Activated CD8-positive, alpha-beta memory T cell treated with anti-CD3 and anti-CD28 coated beads, Interleukin-2, amount 10 ng/mL, durations not matched to agents 7 days and 5 days (primary cell): ENCODE results near the gene NFATC1. TPM values are rescaled to one million over a fixed set of nuclear protein-coding genes. Genes with fewer than 3 reads are reported as not detected.

ENCODE experiments used
- ATAC-seq: fragments of 150-1000 bp; cut with Tn5 transposase; one replicate; pipeline ENCODE4 v1.10.0; 2021; ENCODE audit warnings: moderate library complexity
- CTCF ChIA-PET: fragments of 350-600 bp; sonication (Branson Sonifier 250); formaldehyde crosslinking; loops from one replicate; lab custom pipeline; 2021; ENCODE audit warnings: antibody characterized with exemption; lab: Charles Lee
- DNase-seq: peaks from one replicate; pipeline ENCODE4 v3.0.0-alpha.2; 2020
- H3K27ac Mint-ChIP-seq: one replicate; pipeline ENCODE4 v1.8.0; 2021; ENCODE audit warnings: mild to moderate bottlenecking, mixed read lengths
- H3K27me3 Mint-ChIP-seq: one replicate; pipeline ENCODE4 v1.8.0; 2021; ENCODE audit warnings: mixed read lengths
- H3K36me3 Mint-ChIP-seq: one replicate; pipeline ENCODE4 v1.8.0; 2021; ENCODE audit warnings: mild to moderate bottlenecking, mixed read lengths
- H3K4me1 Mint-ChIP-seq: one replicate; pipeline ENCODE4 v1.8.0; 2021; ENCODE audit warnings: mixed read lengths
- H3K4me3 Mint-ChIP-seq: one replicate; pipeline ENCODE4 v1.8.0; 2021; ENCODE audit warnings: mild to moderate bottlenecking, moderate library complexity, mixed read lengths
- H3K9me3 Mint-ChIP-seq: one replicate; pipeline ENCODE4 v1.8.0; 2022; ENCODE audit warnings: low read depth, mixed read lengths
- total RNA-seq, 2 experiments: library from RNA; stranded (reverse); gene quantifications; one replicate each; pipeline ENCODE4 v1.2.3, GENCODE V29; 2021

Gene NFATC1
- total RNA-seq, 2 experiments from 2014 or later = 25.7 to 27.8 TPM

GRCh38 chr18:79397830-79398761, 2.4 kb downstream of the NFATC1 start:
- Mint-ChIP-seq H3K27me3 (peaks cover 16% of the 10 kb centered on the region), H3K9me3 (no peaks in the 10 kb centered on the region), H3K27ac (no peak overlapping the region), H3K36me3 (no peaks in the 10 kb centered on the region), H3K4me1 (peaks cover 25% of the 10 kb centered on the region), H3K4me3 (no peak overlapping the region)
- ATAC-seq (no peak), DNase-seq (no peak)
- CTCF ChIA-PET = interaction anchor here (1.0 to 2.1 kb wide), 7 partner anchors 16 to 246 kb away, joined by 3 to 9 read pairs (median 5); no protein-coding TSS in a partner anchor

GRCh38 chr18:79399275-79400081, 3.7 kb downstream of the NFATC1 start:
- Mint-ChIP-seq H3K4me1 (peaks cover 33% of the 10 kb centered on the region), H3K4me3 (peak overlapping the region; percentile 69), H3K27ac (peak overlapping the region; percentile 61), H3K27me3 (peaks cover 12% of the 10 kb centered on the region), H3K36me3 (no peaks in the 10 kb centered on the region), H3K9me3 (no peaks in the 10 kb centered on the region)
- CTCF ChIA-PET = interaction anchor here (1.4 to 2.1 kb wide), 3 partner anchors 20 to 131 kb away, joined by 5 to 9 read pairs (median 7); no protein-coding TSS in a partner anchor
- ATAC-seq (peak; percentile 24), DNase-seq (no peak)

GRCh38 chr18:79400091-79400590, 4.4 kb downstream of the NFATC1 start:
- peak; percentile 67 for DNase-seq

GRCh38 chr18:79400591-79401381, 5.1 kb downstream of the NFATC1 start:
- Mint-ChIP-seq H3K27me3 (peaks cover 7% of the 10 kb centered on the region), H3K4me1 (peaks cover 42% of the 10 kb centered on the region), H3K27ac (peak overlapping the region; percentile 84), H3K4me3 (peak overlapping the region; percentile 74), H3K36me3 (peaks cover under 1% of the 10 kb centered on the region), H3K9me3 (no peaks in the 10 kb centered on the region)
- ATAC-seq = peak; percentile 10
- CTCF ChIA-PET = no interaction called here
- no peak for DNase-seq

More at GRCh38 chr18:79400091-79400590, 4.4 kb downstream of the NFATC1 start:
- Mint-ChIP-seq H3K4me3 (peak overlapping the region; percentile 74), H3K27me3 (peaks cover 7% of the 10 kb centered on the region), H3K36me3 (no peaks in the 10 kb centered on the region), H3K4me1 (peaks cover 36% of the 10 kb centered on the region), H3K27ac (no peak overlapping the region), H3K9me3 (no peaks in the 10 kb centered on the region)
- ATAC-seq = peak; percentile 54
- CTCF ChIA-PET = no interaction called here

- Mint-ChIP-seq H3K36me3 (peaks cover 7% of the 10 kb centered on the region), H3K27me3 (peaks cover 7% of the 10 kb centered on the region), H3K4me3 (peak overlapping the region; percentile 74), H3K4me1 (peaks cover 50% of the 10 kb centered on the region), H3K27ac (peak overlapping the region; percentile 84), H3K9me3 (no peaks in the 10 kb centered on the region)
- no peak for ATAC-seq
- CTCF ChIA-PET = interaction anchor here (1.0 kb wide), 1 partner anchor 123 kb away, joined by 3 read pairs; no protein-coding TSS in a partner anchor
- DNase-seq = no peak
These were observed 5.9 kb downstream of the NFATC1 start for GRCh38 chr18:79401494-79402208.

- Mint-ChIP-seq H3K4me3 (peak overlapping the region; percentile 9), H3K36me3 (peaks cover 9% of the 10 kb centered on the region), H3K27me3 (peaks cover 7% of the 10 kb centered on the region), H3K27ac (no peak overlapping the region), H3K4me1 (peaks cover 49% of the 10 kb centered on the region), H3K9me3 (no peaks in the 10 kb centered on the region)
- CTCF ChIA-PET = interaction anchor here (1.0 kb wide), 1 partner anchor 122 kb away, joined by 3 read pairs; no protein-coding TSS in a partner anchor
- ATAC-seq (no peak), DNase-seq (no peak)
These were observed 6.5 kb downstream of the NFATC1 start for GRCh38 chr18:79402209-79402576.

GRCh38 chr18:79402977-79403722, 7.4 kb downstream of the NFATC1 start:
- no peak for ATAC-seq

GRCh38 chr18:79403723-79404566, 8.2 kb downstream of the NFATC1 start:
- CTCF ChIA-PET = interaction anchor here (1.2 kb wide), 1 partner anchor 125 kb away, joined by 4 read pairs; no protein-coding TSS in a partner anchor
- no peaks in the 10 kb centered on the region for H3K9me3 Mint-ChIP-seq
- H3K27me3 Mint-ChIP-seq = no peaks in the 10 kb centered on the region
- DNase-seq (no peak), ATAC-seq (no peak)
- peaks cover 46% of the 10 kb centered on the region for H3K4me1 Mint-ChIP-seq
- peaks cover 11% of the 10 kb centered on the region for H3K36me3 Mint-ChIP-seq
- no peak overlapping the region for H3K4me3 Mint-ChIP-seq
- H3K27ac Mint-ChIP-seq = peak overlapping the region; percentile 93

More at GRCh38 chr18:79402977-79403722, 7.4 kb downstream of the NFATC1 start:
- Mint-ChIP-seq H3K27ac (peak overlapping the region; percentile 68), H3K27me3 (no peaks in the 10 kb centered on the region), H3K9me3 (no peaks in the 10 kb centered on the region), H3K4me3 (no peak overlapping the region), H3K36me3 (peaks cover 11% of the 10 kb centered on the region), H3K4me1 (peaks cover 49% of the 10 kb centered on the region)
- no peak for DNase-seq
- CTCF ChIA-PET = interaction anchor here (1.0 to 1.2 kb wide), 2 partner anchors 121 to 126 kb away, joined by 3 to 4 read pairs; no protein-coding TSS in a partner anchor

- H3K4me1 Mint-ChIP-seq = peaks cover 44% of the 10 kb centered on the region
- no peaks in the 10 kb centered on the region for H3K27me3 Mint-ChIP-seq
- ATAC-seq = no peak
- peak overlapping the region; percentile 93 for H3K27ac Mint-ChIP-seq
- CTCF ChIA-PET = no interaction called here
- peaks cover 11% of the 10 kb centered on the region for H3K36me3 Mint-ChIP-seq
- DNase-seq = no peak
- H3K4me3 Mint-ChIP-seq = peak overlapping the region; percentile 66
- no peaks in the 10 kb centered on the region for H3K9me3 Mint-ChIP-seq
These were observed 8.8 kb downstream of the NFATC1 start for GRCh38 chr18:79404567-79404910.

GRCh38 chr18:79405019-79405780, 9.5 kb downstream of the NFATC1 start:
- ATAC-seq (no peak), DNase-seq (no peak)
- Mint-ChIP-seq H3K9me3 (no peaks in the 10 kb centered on the region), H3K36me3 (peaks cover 11% of the 10 kb centered on the region), H3K4me1 (peaks cover 44% of the 10 kb centered on the region), H3K4me3 (peak overlapping the region; percentile 66), H3K27me3 (no peaks in the 10 kb centered on the region), H3K27ac (peak overlapping the region; percentile 93)
- CTCF ChIA-PET = interaction anchor here (0.9 to 2.0 kb wide), 6 partner anchors 12 to 123 kb away, joined by 3 to 14 read pairs (median 4); no protein-coding TSS in a partner anchor
